ENCODE data around the gene SYNDIG1. TPM values are rescaled to one million over a fixed set of nuclear protein-coding genes. Genes with fewer than 3 reads are reported as not detected.

SYNDIG1 gene
- total RNA-seq, 1 experiment from 2014 or later, result 5.4 TPM

GRCh38 chr20:24568842-24569241 lies 99.4 kb downstream of the SYNDIG1 start:
- H3K79me1 ChIP-seq (ENCODE audit: insufficient read depth, low read depth, low read length, poor library complexity, severe bottlenecking), result no peaks in the 10 kb centered on the region
- Mint-ChIP-seq H3K27me3 (ENCODE audit: low read depth) (peaks cover 2% of the 10 kb centered on the region), H3K27ac (no peak overlapping the region), H3K36me3 (ENCODE audit: insufficient read depth in 1 of 3, low read depth in 3 of 3) (peaks cover 2 to 13% (median 8%) of the 10 kb centered on the region in 3 experiments; a peak in 6 of 7 replicates), H3K9me3 (peaks cover 0 to 8% of the 10 kb centered on the region in 2 experiments; a peak in 3 of 5 replicates), H3K4me3 (no peak overlapping the region), H3K4me1 (peaks cover 6 to 7% of the 10 kb centered on the region in 2 experiments; a peak in 2 of 4 replicates)
- no peaks in the 10 kb centered on the region for H3K27me3 ChIP-seq (ENCODE audit: insufficient read depth, low read length)
- H3K9me3 ChIP-seq (ENCODE audit: control insufficient read depth, low read depth, low read length), result no peaks in the 10 kb centered on the region
- no peak overlapping the region for H3K56ac ChIP-seq (ENCODE audit: insufficient read length, low read depth, low read length)
- no peak for TF ChIP-seq CTCF (conservative IDR thresholded peaks at IDR 0.05)
- no peak overlapping the region for H3K18ac ChIP-seq (ENCODE audit: insufficient read length, low read depth, low read length)
- no peak overlapping the region for H3K4me2 ChIP-seq (ENCODE audit: insufficient read depth, insufficient read length, low read length)
- no peaks in the 10 kb centered on the region for H3K23me2 ChIP-seq (ENCODE audit: insufficient read length, low read depth, low read length, poor library complexity, severe bottlenecking)
- DNase-seq, result no peak
- no peak overlapping the region for H3K27ac ChIP-seq (ENCODE audit: insufficient read length, low read depth, low read length)
- no peak overlapping the region for H4K5ac ChIP-seq (ENCODE audit: insufficient read length, low read depth, low read length)
- H2AK5ac ChIP-seq (ENCODE audit: insufficient read length, low read length), result no peak overlapping the region
- H3T11ph ChIP-seq (ENCODE audit: low read length), result no peak overlapping the region
- no peak overlapping the region for H2BK15ac ChIP-seq (ENCODE audit: low read depth, low read length)
- H2BK12ac ChIP-seq (ENCODE audit: insufficient read length, low read depth, low read length), result no peak overlapping the region
- WGBS (ENCODE audit: extremely low coverage, insufficient read length, low lambda C conversion rate), result no CpG with 5 or more reads among the region's 8 CpGs
- no peak overlapping the region for H4K91ac ChIP-seq (ENCODE audit: insufficient read length, low read depth, low read length)
- no peak overlapping the region for H4K8ac ChIP-seq (replicated peaks; ENCODE audit: insufficient read length, low read depth, low read length)
- H3K23ac ChIP-seq (ENCODE audit: insufficient read length, low read depth, low read length), result no peak overlapping the region
- H2AFZ ChIP-seq (ENCODE audit: low read length), result no peak overlapping the region
- H3K4me1 ChIP-seq (ENCODE audit: insufficient read depth, low read length), result no peaks in the 10 kb centered on the region
- H2BK120ac ChIP-seq (ENCODE audit: low read depth, low read length, poor library complexity, severe bottlenecking), result no peak overlapping the region
- no peak overlapping the region for H2BK20ac ChIP-seq (ENCODE audit: low read depth, low read length, poor library complexity, severe bottlenecking)
- H3K4ac ChIP-seq (ENCODE audit: low read depth, low read length), result no peak overlapping the region
- H3K79me2 ChIP-seq (ENCODE audit: insufficient read depth, low read length), result no peaks in the 10 kb centered on the region
- no peak overlapping the region for H2BK5ac ChIP-seq (ENCODE audit: insufficient read length, low read length)
- H3K14ac ChIP-seq (ENCODE audit: insufficient read depth, low read length), result no peak overlapping the region
- H4K20me1 ChIP-seq (ENCODE audit: control insufficient read depth, insufficient read depth, insufficient read length), result no peaks in the 10 kb centered on the region
- H3K9ac ChIP-seq (ENCODE audit: extremely low read depth, insufficient read length, low read length), result no peak overlapping the region
